ENCODE results near the gene HDLBP. TPM values are rescaled to one million over a fixed set of nuclear protein-coding genes. Genes with fewer than 3 reads are reported as not detected.

The HDLBP gene
- total RNA-seq, 1 donor from 2014 or later: 826 TPM

Other genes with a start within 250 kb of the HDLBP start
- 30.0 and 44.8 TPM in 2 replicates for gene MTERF4, start 213.4 kb downstream of the HDLBP start, total RNA-seq
- 3.1 and 3.9 TPM in 2 replicates for gene PASK, start 166.2 kb downstream of the HDLBP start, total RNA-seq
- gene PPP1R7, start 165.2 kb downstream of the HDLBP start, total RNA-seq: 46.6 and 64.8 TPM in 2 replicates
- gene ANO7, start 127.0 kb downstream of the HDLBP start, total RNA-seq: 1.2 and 1.8 TPM in 2 replicates
- gene SEPTIN2, start 253 bp upstream of the HDLBP start, total RNA-seq: 560 and 750 TPM in 2 replicates
- gene FARP2, start 40.6 kb upstream of the HDLBP start, total RNA-seq: 51.6 and 62.0 TPM in 2 replicates
- 240 and 280 TPM in 2 replicates for gene STK25, start 192.9 kb upstream of the HDLBP start, total RNA-seq
- 57.0 and 61.0 TPM in 2 replicates for gene BOK, start 243.1 kb upstream of the HDLBP start, total RNA-seq

All from renal cortical epithelial cell (primary cell).